Activated CD4-positive, alpha-beta T cell treated with anti-CD3 and anti-CD28 coated beads, Interleukin-2, amount 10 ng/mL, durations not matched to agents 24 days and 14 days (primary cell): Measurements from ENCODE around the gene FSTL4. TPM values are rescaled to one million over a fixed set of nuclear protein-coding genes. Genes with fewer than 3 reads are reported as not detected.

Experiments used
- DNase-seq: peaks from one replicate; pipeline ENCODE4 v3.0.0; 2022
- H3K27ac Mint-ChIP-seq: one replicate; pipeline ENCODE4 v1.8.0; 2022; ENCODE audit warnings: mild to moderate bottlenecking, mixed read lengths
- H3K27me3 Mint-ChIP-seq: one replicate; pipeline ENCODE4 v1.8.0; 2022; ENCODE audit warnings: mixed read lengths
- H3K36me3 Mint-ChIP-seq: one replicate; pipeline ENCODE4 v1.8.0; 2022; ENCODE audit warnings: low read depth, mild to moderate bottlenecking, mixed read lengths
- H3K4me1 Mint-ChIP-seq: one replicate; pipeline ENCODE4 v1.8.0; 2021; ENCODE audit warnings: mixed read lengths
- H3K4me3 Mint-ChIP-seq: one replicate; pipeline ENCODE4 v1.8.0; 2022; ENCODE audit warnings: mild to moderate bottlenecking, moderate library complexity, mixed read lengths
- H3K9me3 Mint-ChIP-seq: one replicate; pipeline ENCODE4 v1.8.0; 2021; ENCODE audit warnings: mixed read lengths
- intact Hi-C: fragments of 100-400 bp; cut with micrococcal nuclease; formaldehyde crosslinking; loops from one replicate; pipeline ENCODE4 v1.15.1; 2023
- total RNA-seq: library from RNA; stranded (reverse); gene quantifications from 2 replicates; pipeline ENCODE4 v1.2.3, GENCODE V29; 2022

The FSTL4 gene
- total RNA-seq, 1 donor from 2014 or later: 0.42 TPM

GRCh38 chr5:133391354-133392136 is 220.8 kb downstream of the FSTL4 start:
- no peak for DNase-seq
- H3K27me3 Mint-ChIP-seq: peaks cover 15% of the 10 kb centered on the region
- H3K27ac Mint-ChIP-seq: no peak overlapping the region
- no peak overlapping the region for H3K4me3 Mint-ChIP-seq
- no peaks in the 10 kb centered on the region for H3K36me3 Mint-ChIP-seq
- intact Hi-C loops: loop anchor here (10.0 kb wide), 1 partner anchor 277 kb away; no protein-coding TSS in a partner anchor
- H3K4me1 Mint-ChIP-seq: peaks cover 3% of the 10 kb centered on the region
- H3K9me3 Mint-ChIP-seq: no peaks in the 10 kb centered on the region

GRCh38 chr5:133390416-133391353 is 221.7 kb downstream of the FSTL4 start:
- H3K27ac Mint-ChIP-seq: no peak overlapping the region
- no peak overlapping the region for H3K4me3 Mint-ChIP-seq
- no peak for DNase-seq
- H3K9me3 Mint-ChIP-seq: no peaks in the 10 kb centered on the region
- peaks cover 15% of the 10 kb centered on the region for H3K27me3 Mint-ChIP-seq
- no peaks in the 10 kb centered on the region for H3K4me1 Mint-ChIP-seq
- H3K36me3 Mint-ChIP-seq: no peaks in the 10 kb centered on the region
- intact Hi-C loops: loop anchor here (10.0 kb wide), 1 partner anchor 276 kb away; no protein-coding TSS in a partner anchor

- Mint-ChIP-seq H3K27ac (no peak overlapping the region), H3K4me3 (no peak overlapping the region), H3K36me3 (no peaks in the 10 kb centered on the region), H3K4me1 (no peaks in the 10 kb centered on the region), H3K9me3 (no peaks in the 10 kb centered on the region), H3K27me3 (peaks cover 15% of the 10 kb centered on the region)
- intact Hi-C loops: no loop called here
- no peak for DNase-seq
Measured at GRCh38 chr5:133389066-133389590, 223.2 kb downstream of the FSTL4 start.

- Mint-ChIP-seq H3K4me3 (no peak overlapping the region), H3K27me3 (peaks cover 17% of the 10 kb centered on the region), H3K27ac (no peak overlapping the region), H3K4me1 (no peaks in the 10 kb centered on the region), H3K9me3 (no peaks in the 10 kb centered on the region), H3K36me3 (no peaks in the 10 kb centered on the region)
- no peak for DNase-seq
- intact Hi-C loops: no loop called here
Measured at GRCh38 chr5:133387621-133388020, 224.7 kb downstream of the FSTL4 start.

- intact Hi-C loops: no loop called here
- no peak for DNase-seq
- no peak overlapping the region for H3K4me3 Mint-ChIP-seq
- no peaks in the 10 kb centered on the region for H3K36me3 Mint-ChIP-seq
- H3K9me3 Mint-ChIP-seq: no peaks in the 10 kb centered on the region
- no peaks in the 10 kb centered on the region for H3K4me1 Mint-ChIP-seq
- H3K27ac Mint-ChIP-seq: no peak overlapping the region
- H3K27me3 Mint-ChIP-seq: peaks cover 17% of the 10 kb centered on the region
Measured at GRCh38 chr5:133387091-133387490, 225.2 kb downstream of the FSTL4 start.

GRCh38 chr5:133386662-133387061 is 225.7 kb downstream of the FSTL4 start:
- DNase-seq: no peak
- H3K27ac Mint-ChIP-seq: no peak overlapping the region
- no peaks in the 10 kb centered on the region for H3K9me3 Mint-ChIP-seq
- H3K27me3 Mint-ChIP-seq: peaks cover 17% of the 10 kb centered on the region
- H3K36me3 Mint-ChIP-seq: no peaks in the 10 kb centered on the region
- intact Hi-C loops: no loop called here
- no peaks in the 10 kb centered on the region for H3K4me1 Mint-ChIP-seq
- no peak overlapping the region for H3K4me3 Mint-ChIP-seq

GRCh38 chr5:133385346-133385745 is 227.0 kb downstream of the FSTL4 start:
- Mint-ChIP-seq H3K36me3 (no peaks in the 10 kb centered on the region), H3K27ac (no peak overlapping the region), H3K27me3 (peaks cover 17% of the 10 kb centered on the region), H3K4me3 (no peak overlapping the region), H3K4me1 (no peaks in the 10 kb centered on the region), H3K9me3 (no peaks in the 10 kb centered on the region)
- intact Hi-C loops: no loop called here
- DNase-seq: no peak

- H3K4me1 Mint-ChIP-seq: no peaks in the 10 kb centered on the region
- peaks cover 17% of the 10 kb centered on the region for H3K27me3 Mint-ChIP-seq
- intact Hi-C loops: no loop called here
- no peak overlapping the region for H3K4me3 Mint-ChIP-seq
- no peak for DNase-seq
- no peaks in the 10 kb centered on the region for H3K9me3 Mint-ChIP-seq
- H3K27ac Mint-ChIP-seq: no peak overlapping the region
- H3K36me3 Mint-ChIP-seq: no peaks in the 10 kb centered on the region
Measured at GRCh38 chr5:133384903-133385302, 227.4 kb downstream of the FSTL4 start.

- H3K9me3 Mint-ChIP-seq: no peaks in the 10 kb centered on the region
- no peak for DNase-seq
- H3K4me3 Mint-ChIP-seq: no peak overlapping the region
- no peaks in the 10 kb centered on the region for H3K36me3 Mint-ChIP-seq
- no peaks in the 10 kb centered on the region for H3K4me1 Mint-ChIP-seq
- no peak overlapping the region for H3K27ac Mint-ChIP-seq
- peaks cover 15% of the 10 kb centered on the region for H3K27me3 Mint-ChIP-seq
- intact Hi-C loops: no loop called here
Measured at GRCh38 chr5:133384120-133384855, 228.1 kb downstream of the FSTL4 start.

- Mint-ChIP-seq H3K27ac (no peak overlapping the region), H3K4me3 (no peak overlapping the region), H3K27me3 (peaks cover 14% of the 10 kb centered on the region), H3K36me3 (no peaks in the 10 kb centered on the region), H3K4me1 (no peaks in the 10 kb centered on the region), H3K9me3 (no peaks in the 10 kb centered on the region)
- no peak for DNase-seq
- intact Hi-C loops: no loop called here
Measured at GRCh38 chr5:133383580-133383939, 228.8 kb downstream of the FSTL4 start.

- Mint-ChIP-seq H3K27me3 (peaks cover 11% of the 10 kb centered on the region), H3K4me3 (no peak overlapping the region), H3K4me1 (no peaks in the 10 kb centered on the region), H3K27ac (no peak overlapping the region), H3K9me3 (peaks cover 1% of the 10 kb centered on the region), H3K36me3 (no peaks in the 10 kb centered on the region)
- intact Hi-C loops: no loop called here
- no peak for DNase-seq
Measured at GRCh38 chr5:133382661-133383579, 229.4 kb downstream of the FSTL4 start.

GRCh38 chr5:133381571-133382365 is 230.6 kb downstream of the FSTL4 start:
- Mint-ChIP-seq H3K27me3 (peaks cover 17% of the 10 kb centered on the region), H3K4me3 (no peak overlapping the region), H3K27ac (no peak overlapping the region), H3K36me3 (no peaks in the 10 kb centered on the region), H3K9me3 (peaks cover 10% of the 10 kb centered on the region), H3K4me1 (no peaks in the 10 kb centered on the region)
- no peak for DNase-seq
- intact Hi-C loops: no loop called here
